GM12891 (cell line): ENCODE measurements around the gene GTF3C4.

Experiments used
- POLR2A ChIP-seq: IDR thresholded peaks from 2 replicates; pipeline ENCODE4 v1.6.1; 2011; ENCODE audit warnings: low read depth, low read length, control low read depth
- POLR2AphosphoS5 ChIP-seq: IDR thresholded peaks from 2 replicates; pipeline ENCODE4 v1.6.1; 2011; ENCODE audit warnings: low read depth, low read length, control low read depth
- TAF1 ChIP-seq: IDR thresholded peaks from 2 replicates; pipeline ENCODE4 v1.6.1; 2011; ENCODE audit warnings: low read depth, low read length, control low read depth

GRCh38 chr9:132651259-132651658, 19.0 kb upstream of the GTF3C4 start:
- TF ChIP-seq POLR2AphosphoS5 (no peak), POLR2A (no peak), TAF1 (no peak)
